ENCODE data around the gene MPP7.

MPP7 gene

GRCh38 chr10:28269842-28270456 is 32.9 kb downstream of the MPP7 start:
- H3K4me1 ChIP-seq (ENCODE audit: control insufficient read depth in 1 of 2, insufficient read depth in 2 of 2, low read length in 2 of 2) = peaks cover 0 to 3% of the 10 kb centered on the region in 2 donors
- no peaks in the 10 kb centered on the region for H3K36me3 ChIP-seq (ENCODE audit: control insufficient read depth in 1 of 2, insufficient read depth in 2 of 2, low read length in 2 of 2)
- no peaks in the 10 kb centered on the region for H3K27me3 ChIP-seq (ENCODE audit: low read depth, low read length)
- no peak overlapping the region for H3K4me3 ChIP-seq (ENCODE audit: low read depth in 1 of 2, low read length in 2 of 2)
- H3K9me3 ChIP-seq (ENCODE audit: control insufficient read depth in 1 of 2, low read length in 2 of 2) = no peaks in the 10 kb centered on the region
- no peak overlapping the region for H3K27ac ChIP-seq (ENCODE audit: low read length)

- Histone ChIP-seq H3K36me3 (ENCODE audit: control insufficient read depth in 1 of 2, insufficient read depth in 2 of 2, low read length in 2 of 2) (no peaks in the 10 kb centered on the region), H3K27me3 (ENCODE audit: low read depth, low read length) (no peaks in the 10 kb centered on the region), H3K9me3 (ENCODE audit: control insufficient read depth in 1 of 2, low read length in 2 of 2) (no peaks in the 10 kb centered on the region), H3K4me1 (ENCODE audit: control insufficient read depth in 1 of 2, insufficient read depth in 2 of 2, low read length in 2 of 2) (peaks cover 0 to 13% of the 10 kb centered on the region in 2 donors), H3K27ac (ENCODE audit: low read length) (no peak overlapping the region), H3K4me3 (ENCODE audit: low read depth in 1 of 2, low read length in 2 of 2) (no peak overlapping the region)
Measured at GRCh38 chr10:28266449-28267224, 36.2 kb downstream of the MPP7 start.

GRCh38 chr10:28263136-28263857 is 39.6 kb downstream of the MPP7 start:
- no peak overlapping the region for H3K27ac ChIP-seq (ENCODE audit: low read length)
- H3K27me3 ChIP-seq (ENCODE audit: low read depth, low read length) = no peaks in the 10 kb centered on the region
- no peaks in the 10 kb centered on the region for H3K9me3 ChIP-seq (ENCODE audit: control insufficient read depth in 1 of 2, low read length in 2 of 2)
- H3K4me3 ChIP-seq (ENCODE audit: low read depth in 1 of 2, low read length in 2 of 2) = peak overlapping the region in 1 of 2 donors; percentile 28
- peaks cover 0 to 13% of the 10 kb centered on the region in 2 donors for H3K4me1 ChIP-seq (ENCODE audit: control insufficient read depth in 1 of 2, insufficient read depth in 2 of 2, low read length in 2 of 2)
- H3K36me3 ChIP-seq (ENCODE audit: control insufficient read depth in 1 of 2, insufficient read depth in 2 of 2, low read length in 2 of 2) = no peaks in the 10 kb centered on the region

- no peaks in the 10 kb centered on the region for H3K36me3 ChIP-seq (ENCODE audit: control insufficient read depth in 1 of 2, insufficient read depth in 2 of 2, low read length in 2 of 2)
- no peak overlapping the region for H3K27ac ChIP-seq (ENCODE audit: low read length)
- no peaks in the 10 kb centered on the region for H3K9me3 ChIP-seq (ENCODE audit: control insufficient read depth in 1 of 2, low read length in 2 of 2)
- H3K27me3 ChIP-seq (ENCODE audit: low read depth, low read length) = no peaks in the 10 kb centered on the region
- peaks cover 6 to 9% of the 10 kb centered on the region in 2 donors for H3K4me1 ChIP-seq (ENCODE audit: control insufficient read depth in 1 of 2, insufficient read depth in 2 of 2, low read length in 2 of 2)
- H3K4me3 ChIP-seq (ENCODE audit: low read depth in 1 of 2, low read length in 2 of 2) = no peak overlapping the region
Measured at GRCh38 chr10:28256776-28257175, 46.1 kb downstream of the MPP7 start.

- no peak overlapping the region for H3K4me3 ChIP-seq (ENCODE audit: low read depth in 1 of 2, low read length in 2 of 2)
- H3K36me3 ChIP-seq (ENCODE audit: control insufficient read depth in 1 of 2, insufficient read depth in 2 of 2, low read length in 2 of 2) = no peaks in the 10 kb centered on the region
- peaks cover 6 to 9% of the 10 kb centered on the region in 2 donors for H3K4me1 ChIP-seq (ENCODE audit: control insufficient read depth in 1 of 2, insufficient read depth in 2 of 2, low read length in 2 of 2)
- peak overlapping the region; percentile 13 for H3K27ac ChIP-seq (ENCODE audit: low read length)
- H3K9me3 ChIP-seq (ENCODE audit: control insufficient read depth in 1 of 2, low read length in 2 of 2) = no peaks in the 10 kb centered on the region
- H3K27me3 ChIP-seq (ENCODE audit: low read depth, low read length) = no peaks in the 10 kb centered on the region
Measured at GRCh38 chr10:28254290-28254985, 48.4 kb downstream of the MPP7 start.

GRCh38 chr10:28253169-28253785 is 49.6 kb downstream of the MPP7 start:
- Histone ChIP-seq H3K4me3 (ENCODE audit: low read depth in 1 of 2, low read length in 2 of 2) (no peak overlapping the region), H3K36me3 (ENCODE audit: control insufficient read depth in 1 of 2, insufficient read depth in 2 of 2, low read length in 2 of 2) (no peaks in the 10 kb centered on the region), H3K9me3 (ENCODE audit: control insufficient read depth in 1 of 2, low read length in 2 of 2) (no peaks in the 10 kb centered on the region), H3K4me1 (ENCODE audit: control insufficient read depth in 1 of 2, insufficient read depth in 2 of 2, low read length in 2 of 2) (peaks cover 6 to 9% of the 10 kb centered on the region in 2 donors), H3K27me3 (ENCODE audit: low read depth, low read length) (no peaks in the 10 kb centered on the region), H3K27ac (ENCODE audit: low read length) (no peak overlapping the region)

Measured in muscle layer of duodenum (tissue), 2 donors.